GM23338 (cell line): ENCODE data around the gene HOXC9.

Experiments
- CTCF ChIP-seq, 2 experiments: fragments of 200-600 bp in 1 of 2; sonication (generic) in 1 of 2; conservative IDR thresholded peaks; 2 replicates each; pipeline versions ENCODE4 v1.5.1 to v1.6.1; 2016 to 2017; ENCODE audit warnings: antibody characterized with exemption in 2 of 2, low read depth in 2 of 2, mild to moderate bottlenecking in 2 of 2, moderate library complexity in 1 of 2
- EZH2 ChIP-seq: fragments of 200-600 bp; sonication (generic); IDR thresholded peaks from one replicate; pipeline ENCODE4 v1.8.0; 2017; ENCODE audit warnings: antibody characterized with exemption, mild to moderate bottlenecking, low read depth; ENCODE audit not compliant: unreplicated experiment

- TF ChIP-seq CTCF (conservative IDR thresholded peaks at IDR 0.05; ENCODE audit: low read depth in 2 of 2) = no peak
- no peak for TF ChIP-seq EZH2
Observed at GRCh38 chr12:53976172-53976822, 23.7 kb upstream of the HOXC9 start.
